Measurements from ENCODE around the gene PPP6C. TPM values are rescaled to one million over a fixed set of nuclear protein-coding genes. Genes with fewer than 3 reads are reported as not detected.
A peak's percentile ranks its signal among the peaks of the same experiment; 100 is the strongest.

PPP6C gene
- total and polyA plus RNA-seq, 2 of the 13 experiments (the other 11 are each of a cell fraction or from before 2014, with no cell fraction given) = 18.5 to 20.9 TPM

- TF ChIP-seq STAG1 (CRISPR knock-in tag; IDR thresholded peaks at IDR 0.05) = 0 out of 2 replicates have a peak, but pooled peaks have one; percentile 22
- TF ChIP-seq NCOA1 (CRISPR knock-in tag; IDR thresholded peaks at IDR 0.05) = peak; percentile 14; the same call in 1 of the 2 replicates
- TF ChIP-seq ARHGAP35 (CRISPR knock-in tag; IDR thresholded peaks at IDR 0.05; ENCODE audit: borderline replicate concordance) = peak; percentile 48; the same call in 1 of the 2 replicates
- TF ChIP-seq, protein P1, sequence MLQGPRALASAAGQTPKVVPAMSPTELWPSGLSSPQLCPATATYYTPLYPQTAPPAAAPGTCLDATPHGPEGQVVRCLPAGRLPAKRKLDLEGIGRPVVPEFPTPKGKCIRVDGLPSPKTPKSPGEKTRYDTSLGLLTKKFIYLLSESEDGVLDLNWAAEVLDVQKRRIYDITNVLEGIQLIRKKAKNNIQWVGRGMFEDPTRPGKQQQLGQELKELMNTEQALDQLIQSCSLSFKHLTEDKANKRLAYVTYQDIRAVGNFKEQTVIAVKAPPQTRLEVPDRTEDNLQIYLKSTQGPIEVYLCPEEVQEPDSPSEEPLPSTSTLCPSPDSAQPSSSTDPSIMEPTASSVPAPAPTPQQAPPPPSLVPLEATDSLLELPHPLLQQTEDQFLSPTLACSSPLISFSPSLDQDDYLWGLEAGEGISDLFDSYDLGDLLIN (CRISPR knock-in tag; IDR thresholded peaks at IDR 0.05; ENCODE audit: borderline replicate concordance) = no peak
- TF ChIP-seq MAX (IDR thresholded peaks at IDR 0.05) = peak; percentile 55
- TF ChIP-seq HOXD1 (CRISPR knock-in tag; IDR thresholded peaks at IDR 0.05) = no peak
- TF ChIP-seq ZNF12 (CRISPR knock-in tag; IDR thresholded peaks at IDR 0.05) = no peak
- peak; percentile 86 for TF ChIP-seq HOXA3 (CRISPR knock-in tag; IDR thresholded peaks at IDR 0.05)
- TF ChIP-seq RCOR2 (CRISPR knock-in tag; IDR thresholded peaks at IDR 0.05) = no peak
- TF ChIP-seq MBNL3 (CRISPR knock-in tag; conservative IDR thresholded peaks at IDR 0.05) = no peak
- TF ChIP-seq CBFB (CRISPR knock-in tag; IDR thresholded peaks at IDR 0.05) = peak; percentile 77
- TF ChIP-seq, protein P2, sequence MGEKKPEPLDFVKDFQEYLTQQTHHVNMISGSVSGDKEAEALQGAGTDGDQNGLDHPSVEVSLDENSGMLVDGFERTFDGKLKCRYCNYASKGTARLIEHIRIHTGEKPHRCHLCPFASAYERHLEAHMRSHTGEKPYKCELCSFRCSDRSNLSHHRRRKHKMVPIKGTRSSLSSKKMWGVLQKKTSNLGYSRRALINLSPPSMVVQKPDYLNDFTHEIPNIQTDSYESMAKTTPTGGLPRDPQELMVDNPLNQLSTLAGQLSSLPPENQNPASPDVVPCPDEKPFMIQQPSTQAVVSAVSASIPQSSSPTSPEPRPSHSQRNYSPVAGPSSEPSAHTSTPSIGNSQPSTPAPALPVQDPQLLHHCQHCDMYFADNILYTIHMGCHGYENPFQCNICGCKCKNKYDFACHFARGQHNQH (CRISPR knock-in tag; IDR thresholded peaks at IDR 0.05) = peak; percentile 88
- TF ChIP-seq ZNF570 (CRISPR knock-in tag; IDR thresholded peaks at IDR 0.05; ENCODE audit: borderline replicate concordance) = no peak
- no peak for TF ChIP-seq ZNF672 (CRISPR knock-in tag; IDR thresholded peaks at IDR 0.05)
- TF ChIP-seq ZNF639 (CRISPR knock-in tag; conservative IDR thresholded peaks at IDR 0.05) = peak; percentile 98
- TF ChIP-seq ZNF678 (CRISPR knock-in tag; IDR thresholded peaks at IDR 0.05) = no peak
- no peak; the same call in 1 of the 2 replicates for TF ChIP-seq GTF3A (CRISPR knock-in tag; conservative IDR thresholded peaks at IDR 0.05)
- TF ChIP-seq THAP11 (CRISPR knock-in tag; IDR thresholded peaks at IDR 0.05) = peak; percentile 98
- TF ChIP-seq ZNF614 (CRISPR knock-in tag; IDR thresholded peaks at IDR 0.05; ENCODE audit: borderline replicate concordance) = peak; percentile 78; the same call in 1 of the 2 replicates
- peak; percentile 58; the same call in 1 of the 2 replicates for TF ChIP-seq ZNF878 (CRISPR knock-in tag; IDR thresholded peaks at IDR 0.05)
- TF ChIP-seq ZNF674 (CRISPR knock-in tag; IDR thresholded peaks at IDR 0.05; ENCODE audit: low read depth) = no peak
- TF ChIP-seq FOXM1 (CRISPR knock-in tag; IDR thresholded peaks at IDR 0.05) = no peak
- TF ChIP-seq NR2F2 (IDR thresholded peaks at IDR 0.05; ENCODE audit: borderline replicate concordance, low read depth) = no peak
- TF ChIP-seq MEF2D (CRISPR knock-in tag; IDR thresholded peaks at IDR 0.05) = peak; percentile 21; the same call in 1 of the 2 replicates
- TF ChIP-seq, protein P3, sequence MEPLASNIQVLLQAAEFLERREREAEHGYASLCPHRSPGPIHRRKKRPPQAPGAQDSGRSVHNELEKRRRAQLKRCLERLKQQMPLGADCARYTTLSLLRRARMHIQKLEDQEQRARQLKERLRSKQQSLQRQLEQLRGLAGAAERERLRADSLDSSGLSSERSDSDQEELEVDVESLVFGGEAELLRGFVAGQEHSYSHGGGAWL (CRISPR knock-in tag; IDR thresholded peaks at IDR 0.05) = 0 out of 2 replicates have a peak, but pooled peaks have one; percentile 21
- peak; percentile 80 for TF ChIP-seq SPEN (CRISPR knock-in tag; IDR thresholded peaks at IDR 0.05; ENCODE audit: low read depth)
- peak; percentile 87 for TF ChIP-seq PHF8 (CRISPR knock-in tag; IDR thresholded peaks at IDR 0.05)
Measured at GRCh38 chr9:125189361-125190289, at the start of gene PPP6C (continued).
